ENCODE measurements around the gene CCDC102A.
"Not testable (repeated sequence)": the region's sequence is repeated elsewhere in the genome, so short reads cannot be mapped to it uniquely, and the experiment has no call there.

CCDC102A gene

GRCh38 chr16:57536306-57537193, at the start of gene CCDC102A:
TSS of gene CCDC102A (minus strand) at chr16:57536571. CDS start at chr16:57529177, 7,394 bp downstream.
- no peak for DNase-seq

GRCh38 chr16:57585051-57585687, 48.8 kb upstream of the CCDC102A start:
- DNase-seq: no peak

GRCh38 chr16:57579361-57579665, 42.9 kb upstream of the CCDC102A start:
- DNase-seq: no peak

GRCh38 chr16:57578521-57579360, 42.4 kb upstream of the CCDC102A start:
- DNase-seq: no peak

- DNase-seq: no peak
Measured at GRCh38 chr16:57577691-57578224, 41.4 kb upstream of the CCDC102A start.

- DNase-seq: no peak
Measured at GRCh38 chr16:57577214-57577613, 40.8 kb upstream of the CCDC102A start.

- peak; percentile 22 for DNase-seq
Measured at GRCh38 chr16:57576429-57576870, 40.1 kb upstream of the CCDC102A start.

- DNase-seq: no peak
Measured at GRCh38 chr16:57575468-57576277, 39.3 kb upstream of the CCDC102A start.

GRCh38 chr16:57574646-57575467, 38.5 kb upstream of the CCDC102A start:
- no peak for DNase-seq

GRCh38 chr16:57574086-57574485, 37.7 kb upstream of the CCDC102A start:
- DNase-seq: no peak

- DNase-seq: no peak
Measured at GRCh38 chr16:57572978-57573728, 36.8 kb upstream of the CCDC102A start.

GRCh38 chr16:57571098-57571497, 34.7 kb upstream of the CCDC102A start:
- DNase-seq: no peak

- no peak for DNase-seq
Measured at GRCh38 chr16:57570301-57571070, 34.1 kb upstream of the CCDC102A start.

- DNase-seq: no peak
Measured at GRCh38 chr16:57569306-57569946, 33.1 kb upstream of the CCDC102A start.

- not testable (repeated sequence) for DNase-seq
Measured at GRCh38 chr16:57568772-57569171, 32.4 kb upstream of the CCDC102A start.

GRCh38 chr16:57568173-57568678, 31.9 kb upstream of the CCDC102A start:
- no peak for DNase-seq

GRCh38 chr16:57567691-57568090, 31.3 kb upstream of the CCDC102A start:
- no peak for DNase-seq

- DNase-seq: no peak
Measured at GRCh38 chr16:57566436-57566835, 30.1 kb upstream of the CCDC102A start.

GRCh38 chr16:57565461-57565860, 29.1 kb upstream of the CCDC102A start:
- no peak for DNase-seq

Data from NCI-H1105 treated with DMSO at 0.1 percent for 48 hours (cell line).